Dendritic cell treated with granulocyte-macrophage colony-stimulating factor and Interleukin-4, amounts not matched to agents 40 ng/mL and 50 ng/mL, for 4 days (primary cell): ENCODE data around the gene LIMA1.
"Not testable (repeated sequence)": the region's sequence is repeated elsewhere in the genome, so short reads cannot be mapped to it uniquely, and the experiment has no call there.

Source experiments
- H3K27ac Mint-ChIP-seq: one replicate; pipeline ENCODE4 v1.8.0; 2022; ENCODE audit warnings: mild to moderate bottlenecking, mixed read lengths
- H3K27me3 Mint-ChIP-seq: one replicate; pipeline ENCODE4 v1.8.0; 2022; ENCODE audit warnings: mild to moderate bottlenecking, mixed read lengths
- H3K36me3 Mint-ChIP-seq: one replicate; pipeline ENCODE4 v1.8.0; 2022; ENCODE audit warnings: low read depth, mixed read lengths
- H3K4me1 Mint-ChIP-seq: one replicate; pipeline ENCODE4 v1.8.0; 2022; ENCODE audit warnings: low read depth, mixed read lengths
- H3K4me3 Mint-ChIP-seq: one replicate; pipeline ENCODE4 v1.8.0; 2022; ENCODE audit warnings: mild to moderate bottlenecking, moderate library complexity, mixed read lengths
- H3K9me3 Mint-ChIP-seq: one replicate; pipeline ENCODE4 v1.8.0; 2022; ENCODE audit warnings: mixed read lengths
- intact Hi-C: fragments of 100-400 bp; cut with micrococcal nuclease; formaldehyde crosslinking; loops from one replicate; pipeline ENCODE4 v1.15.0; 2022

LIMA1 gene

DNA sequence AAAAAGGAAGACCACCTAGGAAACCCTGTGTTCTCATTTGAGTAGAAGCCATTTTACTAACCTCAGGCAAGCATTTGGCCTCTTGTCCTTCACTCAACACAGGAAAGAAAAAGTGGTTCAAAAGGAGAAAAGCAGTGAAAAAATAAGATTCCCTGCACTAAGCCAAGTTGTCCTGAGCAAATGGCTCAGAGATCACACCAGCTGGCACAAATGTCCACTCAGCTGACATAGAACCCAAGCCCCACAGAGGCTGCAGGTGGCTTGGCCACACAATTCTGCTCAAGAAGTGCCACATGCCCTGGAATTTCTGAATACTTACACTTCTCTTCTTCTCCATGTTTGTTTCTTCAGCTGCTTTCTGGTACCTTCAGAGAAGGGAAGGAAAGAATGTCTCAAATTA lies 52.0 kb downstream of the LIMA1 start:
- Mint-ChIP-seq H3K27me3 (no peaks in the 10 kb centered on the region), H3K4me3 (no peak overlapping the region), H3K36me3 (no peaks in the 10 kb centered on the region), H3K9me3 (no peaks in the 10 kb centered on the region), H3K4me1 (no peaks in the 10 kb centered on the region), H3K27ac (no peak overlapping the region)
- intact Hi-C loops, result no loop called here

DNA sequence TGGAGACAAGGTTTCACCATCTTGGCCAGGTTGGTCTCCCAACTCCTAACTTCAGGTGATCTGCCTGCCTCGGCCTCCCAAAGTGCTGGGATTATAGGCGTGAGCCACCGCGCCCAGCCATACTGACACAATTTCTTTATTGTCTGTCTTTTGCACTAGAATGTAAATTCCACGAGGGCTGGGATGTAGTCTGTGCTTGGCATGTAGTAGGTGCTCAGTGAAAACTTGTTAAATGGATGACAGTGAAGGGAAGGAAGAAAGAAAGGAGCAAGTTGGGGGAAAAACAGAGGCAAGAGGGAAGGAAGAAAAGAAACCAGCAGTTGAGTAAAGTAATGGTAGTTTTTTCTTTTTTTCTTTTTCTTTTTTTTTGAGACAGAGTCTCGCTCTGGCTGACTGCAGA lies 53.1 kb downstream of the LIMA1 start:
- Mint-ChIP-seq H3K4me3 (no peak overlapping the region), H3K4me1 (no peaks in the 10 kb centered on the region), H3K27ac (no peak overlapping the region), H3K36me3 (no peaks in the 10 kb centered on the region), H3K9me3 (no peaks in the 10 kb centered on the region), H3K27me3 (no peaks in the 10 kb centered on the region)
- intact Hi-C loops, result no loop called here

DNA sequence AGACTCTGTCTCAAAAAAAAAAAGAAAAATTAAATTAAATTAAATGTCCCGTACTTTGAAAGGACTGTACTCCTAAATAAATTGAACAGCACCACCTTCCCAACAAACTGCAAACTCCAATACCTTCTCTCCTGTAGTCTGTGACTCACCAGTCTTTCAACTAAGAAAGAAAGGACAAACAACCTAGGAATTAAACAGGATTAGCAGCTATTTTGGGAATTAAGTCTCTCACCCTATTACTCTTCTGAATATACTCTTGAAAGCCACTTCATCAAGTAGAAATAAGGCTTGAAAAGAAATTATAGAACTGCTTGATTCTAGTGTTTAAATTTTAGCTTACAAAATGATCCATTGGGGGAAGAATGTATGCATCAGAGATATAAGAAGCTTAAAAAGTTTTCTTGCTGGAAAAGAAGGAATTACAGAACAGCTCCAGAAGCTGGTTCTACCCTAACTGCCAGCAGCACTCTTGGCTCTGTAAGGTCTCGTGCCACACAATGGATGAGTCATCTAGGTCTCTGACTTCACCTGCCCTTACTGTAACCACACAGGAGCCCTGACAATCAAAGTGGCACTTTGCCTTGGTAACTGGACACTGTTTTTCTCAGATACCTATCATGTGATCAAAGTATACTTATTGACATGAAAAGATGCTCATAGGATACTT lies 59.2 kb downstream of the LIMA1 start:
- no peak overlapping the region for H3K27ac Mint-ChIP-seq
- H3K9me3 Mint-ChIP-seq, result no peaks in the 10 kb centered on the region
- intact Hi-C loops, result loop anchor here (10.0 kb wide), 1 partner anchor 61 kb away; the partner anchor contains the start of gene LIMA1

GRCh38 chr12:50222275-50222783 lies 61.0 kb downstream of the LIMA1 start:
- H3K36me3 Mint-ChIP-seq, result peaks cover 9% of the 10 kb centered on the region
- peaks cover 5% of the 10 kb centered on the region for H3K4me1 Mint-ChIP-seq
- no peak overlapping the region for H3K4me3 Mint-ChIP-seq
- no peaks in the 10 kb centered on the region for H3K9me3 Mint-ChIP-seq
- no peak overlapping the region for H3K27ac Mint-ChIP-seq
- no peaks in the 10 kb centered on the region for H3K27me3 Mint-ChIP-seq
- intact Hi-C loops, result loop anchor here (10.0 kb wide), 1 partner anchor 62 kb away; the partner anchor contains the start of gene LIMA1

More for the DNA sequence above, 59.2 kb downstream of the LIMA1 start:
- Mint-ChIP-seq H3K27me3 (no peaks in the 10 kb centered on the region), H3K36me3 (no peaks in the 10 kb centered on the region), H3K4me3 (no peak overlapping the region), H3K4me1 (peaks cover 5% of the 10 kb centered on the region)

- Mint-ChIP-seq H3K9me3 (no peaks in the 10 kb centered on the region), H3K27me3 (no peaks in the 10 kb centered on the region)
- intact Hi-C loops, result loop anchor here (1.0 to 10.0 kb wide), 2 partner anchors 21 to 63 kb away; partner anchors contain the start of gene LIMA1
Measured at GRCh38 chr12:50221228-50222008, 61.9 kb downstream of the LIMA1 start.

GRCh38 chr12:50220363-50220995 lies 62.8 kb downstream of the LIMA1 start:
- Mint-ChIP-seq H3K4me1 (peaks cover 5% of the 10 kb centered on the region), H3K27ac (no peak overlapping the region), H3K27me3 (no peaks in the 10 kb centered on the region), H3K4me3 (peak overlapping the region; percentile 13), H3K9me3 (no peaks in the 10 kb centered on the region), H3K36me3 (peaks cover 11% of the 10 kb centered on the region)
- intact Hi-C loops, result loop anchor here (10.0 kb wide), 1 partner anchor 64 kb away; the partner anchor contains the start of gene LIMA1

More at GRCh38 chr12:50221228-50222008, 61.9 kb downstream of the LIMA1 start:
- Mint-ChIP-seq H3K27ac (no peak overlapping the region), H3K4me3 (no peak overlapping the region), H3K4me1 (peaks cover 5% of the 10 kb centered on the region), H3K36me3 (peaks cover 11% of the 10 kb centered on the region)

DNA sequence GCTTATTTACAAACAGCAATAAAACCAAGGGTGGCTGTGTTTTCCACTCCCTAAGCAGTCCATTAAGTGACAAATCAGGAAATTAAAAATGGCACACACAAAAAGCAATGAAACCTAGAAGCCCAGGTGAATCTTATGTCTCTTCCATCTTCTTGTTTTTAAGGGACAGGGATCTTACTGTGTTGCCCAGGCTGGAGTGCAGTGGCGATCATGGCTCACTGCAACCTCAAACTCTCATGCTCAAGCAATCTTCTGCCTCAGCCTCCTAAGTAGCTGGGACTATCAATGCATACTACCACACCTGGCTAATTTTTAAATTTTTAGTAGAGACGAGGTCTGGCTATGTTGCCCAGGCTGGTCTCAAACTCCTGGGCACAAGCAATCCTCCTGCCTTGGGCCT lies 63.8 kb downstream of the LIMA1 start:
- no peak overlapping the region for H3K27ac Mint-ChIP-seq

GRCh38 chr12:50219001-50219400 lies 64.3 kb downstream of the LIMA1 start:
- H3K27ac Mint-ChIP-seq, result not testable (repeated sequence)

More for the DNA sequence above, 63.8 kb downstream of the LIMA1 start:
- peaks cover 5% of the 10 kb centered on the region for H3K4me1 Mint-ChIP-seq
- peaks cover 11% of the 10 kb centered on the region for H3K36me3 Mint-ChIP-seq
- no peaks in the 10 kb centered on the region for H3K27me3 Mint-ChIP-seq
- intact Hi-C loops, result no loop called here
- no peaks in the 10 kb centered on the region for H3K9me3 Mint-ChIP-seq
- no peak overlapping the region for H3K4me3 Mint-ChIP-seq

GRCh38 chr12:50218386-50218785 lies 64.9 kb downstream of the LIMA1 start:
- peaks cover 11% of the 10 kb centered on the region for H3K36me3 Mint-ChIP-seq
- no peak overlapping the region for H3K4me3 Mint-ChIP-seq
- H3K27ac Mint-ChIP-seq, result no peak overlapping the region
- peaks cover 5% of the 10 kb centered on the region for H3K4me1 Mint-ChIP-seq
- intact Hi-C loops, result no loop called here
- H3K27me3 Mint-ChIP-seq, result no peaks in the 10 kb centered on the region
- no peaks in the 10 kb centered on the region for H3K9me3 Mint-ChIP-seq

More at GRCh38 chr12:50219001-50219400, 64.3 kb downstream of the LIMA1 start:
- H3K4me1 Mint-ChIP-seq, H3K27me3 Mint-ChIP-seq, H3K4me3 Mint-ChIP-seq, intact Hi-C loops, H3K9me3 Mint-ChIP-seq: not testable (repeated sequence)
- H3K36me3 Mint-ChIP-seq, result peaks cover 11% of the 10 kb centered on the region

GRCh38 chr12:50217202-50217601 lies 66.1 kb downstream of the LIMA1 start:
- Mint-ChIP-seq H3K27ac (no peak overlapping the region), H3K27me3 (no peaks in the 10 kb centered on the region), H3K36me3 (peaks cover 11% of the 10 kb centered on the region), H3K4me3 (no peak overlapping the region), H3K9me3 (no peaks in the 10 kb centered on the region), H3K4me1 (peaks cover 7% of the 10 kb centered on the region)
- intact Hi-C loops, result no loop called here

GRCh38 chr12:50215033-50215432 lies 68.3 kb downstream of the LIMA1 start:
- H3K4me1 Mint-ChIP-seq, result peaks cover 15% of the 10 kb centered on the region
- H3K9me3 Mint-ChIP-seq, result no peaks in the 10 kb centered on the region
- no peak overlapping the region for H3K27ac Mint-ChIP-seq
- H3K27me3 Mint-ChIP-seq, result no peaks in the 10 kb centered on the region
- intact Hi-C loops, result no loop called here
- peaks cover 11% of the 10 kb centered on the region for H3K36me3 Mint-ChIP-seq
- no peak overlapping the region for H3K4me3 Mint-ChIP-seq

DNA sequence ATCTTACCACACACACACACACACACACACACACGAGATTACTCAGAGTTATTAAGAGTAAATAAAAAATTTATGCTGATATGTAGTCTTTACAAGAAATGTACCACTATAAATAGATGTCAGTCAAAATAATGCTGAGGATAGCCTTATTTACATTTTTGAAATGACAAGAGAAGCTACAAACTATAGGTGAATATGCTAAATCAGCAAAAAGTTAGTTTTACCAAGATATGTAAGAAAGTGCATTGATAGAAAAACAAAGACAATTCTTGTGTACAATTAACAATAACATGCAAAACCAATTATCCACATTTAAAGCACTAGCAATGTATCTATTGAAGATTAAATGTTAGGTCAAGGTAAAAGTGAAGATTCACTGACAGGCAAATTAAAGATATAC lies 69.3 kb downstream of the LIMA1 start:
- intact Hi-C loops, result no loop called here
- H3K4me3 Mint-ChIP-seq, result no peak overlapping the region
- H3K4me1 Mint-ChIP-seq, result peaks cover 10% of the 10 kb centered on the region
- H3K27ac Mint-ChIP-seq, result no peak overlapping the region
- H3K9me3 Mint-ChIP-seq, result no peaks in the 10 kb centered on the region
- H3K36me3 Mint-ChIP-seq, result peaks cover 11% of the 10 kb centered on the region
- H3K27me3 Mint-ChIP-seq, result no peaks in the 10 kb centered on the region

- Mint-ChIP-seq H3K36me3 (peaks cover 11% of the 10 kb centered on the region), H3K9me3 (no peaks in the 10 kb centered on the region), H3K4me3 (no peak overlapping the region), H3K4me1 (peaks cover 10% of the 10 kb centered on the region), H3K27ac (no peak overlapping the region), H3K27me3 (no peaks in the 10 kb centered on the region)
- intact Hi-C loops, result no loop called here
Measured at GRCh38 chr12:50213439-50213838, 69.9 kb downstream of the LIMA1 start.

DNA sequence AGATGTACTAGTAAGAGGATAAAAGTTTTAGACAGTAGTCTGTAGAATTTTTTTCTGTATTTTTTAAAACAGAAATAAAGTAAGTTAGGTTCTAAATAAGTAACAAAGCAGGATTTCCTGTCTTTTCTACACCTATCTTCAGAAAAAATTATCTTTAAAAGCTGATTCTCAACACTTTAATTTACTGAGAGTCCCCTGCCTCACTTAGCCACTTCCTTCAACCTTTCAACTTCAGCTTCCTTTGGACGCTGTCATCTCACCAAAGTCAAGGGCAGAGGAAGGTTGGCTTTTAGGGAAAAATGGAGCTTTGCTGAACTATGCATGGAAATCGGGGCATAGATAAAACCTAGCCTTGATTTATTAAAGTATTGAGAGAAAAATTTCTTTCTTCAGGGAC lies 71.3 kb downstream of the LIMA1 start:
- Mint-ChIP-seq H3K4me1 (peaks cover 10% of the 10 kb centered on the region), H3K9me3 (no peaks in the 10 kb centered on the region), H3K36me3 (no peaks in the 10 kb centered on the region), H3K4me3 (no peak overlapping the region), H3K27me3 (no peaks in the 10 kb centered on the region), H3K27ac (peak overlapping the region; percentile 58)
- intact Hi-C loops, result no loop called here
